Activated naive CD4-positive, alpha-beta T cell treated with anti-CD3 and anti-CD28 coated beads, Interleukin-2, amount 50 U/mL, for 72 hours (primary cell): Measurements from ENCODE around the gene RIMS1. TPM values are rescaled to one million over a fixed set of nuclear protein-coding genes. Genes with fewer than 3 reads are reported as not detected.
"Not testable (repeated sequence)": the region's sequence is repeated elsewhere in the genome, so short reads cannot be mapped to it uniquely, and the experiment has no call there.

Experiments
- ATAC-seq, 2 donors: fragments of 150-1000 bp; cut with Tn5 transposase; 2 replicates each; pipeline ENCODE4 v1.10.0; 2021; ENCODE audit warnings: mild to moderate bottlenecking in 2 of 2, moderate library complexity in 2 of 2
- DNase-seq, 2 donors: peaks; one replicate each; pipeline ENCODE4 v3.0.0; 2021 to 2022; ENCODE audit warnings: low spot score in 2 of 2
- H3K27ac Mint-ChIP-seq, 2 donors: one replicate each; pipeline ENCODE4 v1.8.0; 2022; ENCODE audit warnings: mild to moderate bottlenecking in 2 of 2, mixed read lengths in 2 of 2
- H3K36me3 Mint-ChIP-seq, 2 donors: one replicate each; pipeline ENCODE4 v1.8.0; 2022; ENCODE audit warnings: mixed read lengths in 2 of 2
- H3K9me3 Mint-ChIP-seq, 2 donors: one replicate each; pipeline ENCODE4 v1.8.0; 2022; ENCODE audit warnings: mixed read lengths in 2 of 2
- total RNA-seq, 2 donors: library from RNA; stranded (reverse); gene quantifications; one replicate each; pipeline ENCODE4 v1.2.3, GENCODE V29; 2022

RIMS1 gene
- total RNA-seq, 2 donors from 2014 or later, result not detected

DNA sequence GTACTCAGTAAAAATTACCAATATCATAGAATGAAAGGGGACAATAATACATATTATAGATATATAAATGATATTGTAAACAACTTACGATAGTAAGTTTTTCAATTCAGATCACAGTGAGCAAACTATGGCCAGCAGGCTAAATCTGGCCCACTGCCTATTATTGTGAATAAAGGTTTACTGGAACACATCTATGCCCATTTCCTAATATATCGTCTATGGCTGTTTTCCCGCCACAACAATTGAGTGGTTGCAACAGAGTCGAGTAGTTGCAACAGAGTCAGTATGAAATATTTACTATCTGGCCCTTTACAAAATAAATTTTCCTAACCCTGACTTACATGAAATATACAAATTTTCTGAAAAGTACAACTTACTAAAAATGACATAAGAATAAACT lies 438.2 kb downstream of the RIMS1 start:
- H3K36me3 Mint-ChIP-seq, result no peaks in the 10 kb centered on the region
- no peak overlapping the region for H3K27ac Mint-ChIP-seq
- DNase-seq (no peak), ATAC-seq (no peak)
- peaks cover 0 to 2% of the 10 kb centered on the region in 2 donors for H3K9me3 Mint-ChIP-seq

DNA sequence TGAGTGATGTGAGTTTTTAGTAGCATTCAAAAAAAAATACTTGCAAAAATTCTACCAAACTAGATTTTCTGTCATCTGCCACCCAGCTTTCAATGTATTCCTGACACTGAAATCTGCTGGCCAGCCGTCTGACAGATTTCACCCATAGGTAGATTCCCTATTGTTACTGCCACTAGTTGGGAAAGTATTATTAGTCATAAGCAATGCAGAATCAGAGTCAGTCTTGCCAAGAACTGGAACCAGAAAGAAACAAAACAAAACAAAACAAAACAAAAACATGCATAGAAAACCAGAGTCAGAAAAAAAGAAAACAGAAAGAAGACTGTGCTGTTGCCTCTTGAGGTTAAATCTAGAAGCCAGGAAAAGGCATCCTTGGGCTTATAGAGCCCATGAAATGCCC lies 442.4 kb downstream of the RIMS1 start:
- H3K27ac Mint-ChIP-seq, result no peak overlapping the region
- no peak for ATAC-seq
- DNase-seq, result no peak
- H3K9me3 Mint-ChIP-seq, result peaks cover 0 to 7% of the 10 kb centered on the region in 2 donors
- H3K36me3 Mint-ChIP-seq, result no peaks in the 10 kb centered on the region

DNA sequence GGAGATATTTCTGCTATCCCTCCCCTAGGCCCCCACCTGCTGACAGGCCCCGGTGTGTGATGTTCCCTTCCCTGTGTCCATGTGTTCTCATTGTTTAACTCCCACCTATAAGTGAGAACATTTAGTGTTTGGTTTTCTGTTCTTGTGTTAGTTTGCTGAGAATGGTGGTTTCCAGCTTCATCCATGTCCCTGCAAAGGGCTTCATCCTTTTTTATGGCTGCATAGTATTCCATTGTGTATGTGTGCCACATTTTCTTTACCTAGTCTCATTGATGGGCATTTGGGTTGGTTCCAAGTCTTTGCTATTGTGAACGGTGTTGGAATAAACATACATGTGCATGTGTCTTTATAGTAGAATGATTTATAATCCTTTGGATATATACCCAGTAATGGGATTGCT lies 448.9 kb downstream of the RIMS1 start:
- H3K36me3 Mint-ChIP-seq, H3K9me3 Mint-ChIP-seq, DNase-seq, H3K27ac Mint-ChIP-seq, ATAC-seq: not testable (repeated sequence)

DNA sequence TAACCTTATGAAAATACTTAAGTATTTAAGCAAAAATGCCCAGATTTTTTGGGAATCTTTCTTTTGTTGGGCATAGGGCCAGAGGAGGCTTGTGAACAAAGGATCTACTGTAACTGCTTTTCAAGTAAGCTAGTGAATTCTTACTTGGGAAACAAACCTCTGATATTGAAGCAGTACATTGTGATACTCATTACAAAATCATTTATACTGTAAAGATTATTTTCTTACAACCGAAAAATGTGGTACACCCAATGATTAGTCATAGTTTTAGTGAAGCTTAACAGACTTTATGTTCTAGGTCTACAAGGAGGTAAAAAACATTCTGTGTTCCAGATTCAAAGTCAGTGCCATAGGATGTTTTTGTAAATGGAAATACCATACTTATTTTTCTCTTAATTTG lies 462.6 kb downstream of the RIMS1 start:
- DNase-seq (no peak), ATAC-seq (no peak)
- Mint-ChIP-seq H3K9me3 (no peaks in the 10 kb centered on the region), H3K36me3 (no peaks in the 10 kb centered on the region), H3K27ac (no peak overlapping the region)

DNA sequence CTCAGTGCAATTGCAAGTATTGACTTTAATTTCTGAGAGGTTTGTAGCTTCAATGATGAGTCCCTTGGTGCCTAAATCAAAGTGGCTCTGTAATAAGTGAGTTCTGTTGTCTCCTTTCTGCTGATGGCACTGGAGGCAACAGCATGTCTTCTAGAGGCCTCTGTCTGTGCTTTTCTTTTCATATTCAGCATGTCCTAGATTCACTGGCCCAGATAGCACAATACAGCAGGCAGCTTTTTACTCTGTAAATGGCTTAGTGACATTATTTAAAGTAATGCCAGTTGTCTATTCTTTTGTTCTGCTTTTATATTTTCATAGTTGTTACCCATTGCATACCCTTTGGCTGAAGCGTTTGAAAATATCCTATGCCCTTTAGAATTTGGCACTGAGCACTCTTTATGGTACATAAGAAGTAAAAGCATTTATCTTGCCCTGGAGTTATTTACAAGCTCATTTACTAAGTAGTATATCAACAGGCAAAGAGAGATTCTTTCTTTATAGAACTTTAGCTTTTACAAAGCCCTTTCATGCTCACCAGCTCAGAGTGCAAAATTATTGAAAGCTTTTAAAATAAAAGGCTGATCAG lies 464.0 kb downstream of the RIMS1 start:
- no peak for ATAC-seq
- no peaks in the 10 kb centered on the region for H3K9me3 Mint-ChIP-seq
- DNase-seq, result no peak
- no peak overlapping the region for H3K27ac Mint-ChIP-seq
- H3K36me3 Mint-ChIP-seq, result no peaks in the 10 kb centered on the region

DNA sequence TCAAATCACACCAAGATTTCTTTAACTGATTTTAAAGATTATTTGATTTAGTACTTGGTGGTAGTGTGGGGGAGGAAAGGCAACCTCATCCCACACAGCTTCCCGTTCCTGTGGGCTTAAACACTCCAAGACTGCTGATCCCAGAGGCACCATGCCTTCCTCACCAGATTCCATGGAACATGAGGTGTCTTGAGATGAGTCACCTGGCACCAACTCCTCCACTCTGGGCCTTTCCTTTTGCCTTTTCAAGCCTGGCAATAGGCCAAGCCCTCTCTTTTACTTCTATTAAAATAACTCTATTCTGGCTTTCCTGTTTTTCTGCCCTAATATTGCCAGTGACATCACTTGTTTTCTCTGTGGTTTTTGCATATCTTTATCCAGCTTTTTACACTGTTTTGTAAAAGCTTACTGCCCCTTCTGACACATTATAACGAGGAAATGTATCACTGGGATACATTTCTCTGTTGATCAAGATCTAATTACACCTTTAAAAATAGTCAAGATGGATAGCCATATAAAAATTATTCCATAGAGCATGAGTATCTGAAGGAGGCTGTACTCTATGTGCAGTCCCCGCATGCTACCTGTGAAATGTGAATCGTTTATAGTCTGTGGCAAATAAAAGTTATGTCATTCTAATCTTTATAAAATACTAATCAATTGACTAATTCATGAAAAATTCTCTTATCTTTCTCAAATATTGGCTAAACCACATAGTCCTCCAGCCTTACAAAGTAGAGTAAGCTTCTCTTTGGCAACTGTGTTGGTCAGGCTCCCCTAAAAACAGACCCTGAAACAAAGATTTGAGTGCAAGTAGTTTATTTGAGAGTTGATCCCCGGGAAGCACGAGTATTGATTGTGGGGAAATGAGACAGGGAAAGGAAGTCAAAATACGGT lies 477.7 kb downstream of the RIMS1 start:
- ATAC-seq (no peak), DNase-seq (no peak)
- Mint-ChIP-seq H3K27ac (no peak overlapping the region), H3K36me3 (no peaks in the 10 kb centered on the region), H3K9me3 (no peaks in the 10 kb centered on the region)

DNA sequence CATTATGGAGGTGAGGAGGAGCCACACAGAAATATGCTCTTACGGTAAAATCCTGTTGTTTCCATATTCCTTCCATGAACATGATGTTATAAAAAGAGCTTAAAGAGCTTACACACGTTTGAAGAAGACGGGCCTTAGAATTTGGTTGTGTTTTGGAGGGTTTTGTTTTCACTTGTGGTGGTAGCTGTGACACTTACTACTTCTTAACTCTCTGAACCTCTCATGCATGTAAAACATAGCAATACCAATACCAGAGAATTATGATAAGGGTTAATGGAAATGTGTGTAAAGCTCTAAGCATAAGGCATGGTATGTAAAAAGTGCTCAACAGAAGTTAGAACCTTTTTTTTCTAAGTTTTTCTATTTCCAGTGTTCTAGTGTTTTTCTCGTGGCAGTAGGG lies 479.4 kb downstream of the RIMS1 start:
- Mint-ChIP-seq H3K27ac (no peak overlapping the region), H3K36me3 (no peaks in the 10 kb centered on the region), H3K9me3 (no peaks in the 10 kb centered on the region)
- ATAC-seq (no peak), DNase-seq (no peak)

DNA sequence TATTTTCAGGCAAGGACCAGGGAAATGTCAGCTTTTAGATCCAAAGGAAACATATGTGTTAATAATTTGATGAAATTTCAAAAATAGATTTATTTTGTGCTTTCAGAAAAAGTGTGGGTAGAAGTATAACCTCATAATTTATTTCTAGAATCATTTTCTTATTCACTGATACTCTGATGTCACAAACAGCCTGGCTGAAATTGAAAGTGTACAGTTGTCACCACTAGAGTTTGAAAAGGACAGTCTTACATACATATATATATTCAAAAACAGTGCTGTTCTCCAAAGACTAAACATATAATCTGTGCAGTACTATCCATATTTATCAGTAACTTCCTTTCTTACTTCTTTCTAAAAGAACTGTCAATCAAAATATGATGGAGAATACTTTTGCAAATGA lies 481.1 kb downstream of the RIMS1 start:
- no peak overlapping the region for H3K27ac Mint-ChIP-seq
- H3K9me3 Mint-ChIP-seq, result no peaks in the 10 kb centered on the region
- no peak for DNase-seq
- ATAC-seq, result no peak
- H3K36me3 Mint-ChIP-seq, result no peaks in the 10 kb centered on the region

DNA sequence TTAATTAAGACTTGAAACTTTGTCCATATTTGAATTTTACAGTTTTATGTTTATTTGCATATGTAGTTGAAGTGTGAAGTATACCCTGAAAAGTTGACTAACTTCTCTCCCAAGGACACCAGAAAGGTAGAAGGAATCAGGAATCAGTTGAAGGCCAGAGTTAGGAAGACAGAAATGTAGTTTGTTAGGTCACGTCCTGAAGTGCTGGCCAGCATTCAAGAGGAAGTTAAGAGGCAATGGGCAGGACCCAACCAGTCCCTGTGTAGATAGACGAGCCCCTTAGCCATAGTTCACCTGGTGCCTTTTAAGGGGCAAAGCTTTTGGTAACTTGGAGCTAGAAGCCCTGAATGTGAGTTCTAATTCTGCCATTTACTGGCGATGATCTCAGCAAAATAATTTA lies 485.1 kb downstream of the RIMS1 start:
- ATAC-seq, result no peak
- DNase-seq, result no peak
- Mint-ChIP-seq H3K9me3 (no peaks in the 10 kb centered on the region), H3K27ac (no peak overlapping the region), H3K36me3 (no peaks in the 10 kb centered on the region)

DNA sequence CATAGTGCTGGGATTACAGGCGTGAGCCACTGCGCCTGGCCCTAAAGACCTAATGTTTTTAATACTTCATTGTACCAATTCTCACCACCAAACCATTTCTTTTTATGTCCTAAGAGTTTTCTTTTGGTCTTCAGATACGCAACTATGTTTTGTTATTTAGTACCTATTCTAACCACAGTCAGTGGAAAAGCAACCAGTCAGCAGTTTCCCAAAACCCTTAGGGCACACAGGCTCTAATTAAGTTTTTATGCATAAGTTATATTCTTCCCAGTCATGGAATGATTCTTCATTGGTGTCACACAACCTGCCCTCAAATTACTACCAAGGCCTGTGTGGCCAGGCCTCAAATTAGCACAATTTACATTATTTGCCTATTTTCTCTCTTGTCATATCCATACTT lies 487.8 kb downstream of the RIMS1 start:
- DNase-seq (no peak), ATAC-seq (no peak)
- no peaks in the 10 kb centered on the region for H3K9me3 Mint-ChIP-seq
- no peaks in the 10 kb centered on the region for H3K36me3 Mint-ChIP-seq
- H3K27ac Mint-ChIP-seq, result no peak overlapping the region

DNA sequence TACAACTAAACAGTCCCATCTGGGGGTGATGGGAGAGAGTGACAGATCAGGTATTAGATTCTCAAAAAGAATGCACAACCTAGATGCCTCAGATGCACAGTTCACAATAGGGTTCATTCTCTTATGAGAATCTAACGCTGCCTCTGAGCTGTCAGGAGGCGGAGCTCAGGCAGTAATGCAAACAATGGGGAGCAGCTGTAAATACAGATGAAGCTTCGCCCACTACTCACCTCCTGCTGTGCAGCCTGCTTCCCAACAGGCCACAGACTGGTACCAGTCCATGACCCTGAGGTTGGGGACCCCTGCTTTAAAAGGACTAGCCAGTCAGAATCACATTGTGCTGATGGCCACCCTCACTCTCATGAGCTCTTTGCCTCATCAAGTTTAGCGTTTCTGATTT lies 488.5 kb downstream of the RIMS1 start:
- H3K27ac Mint-ChIP-seq, result no peak overlapping the region
- no peak for ATAC-seq
- H3K36me3 Mint-ChIP-seq, result no peaks in the 10 kb centered on the region
- DNase-seq, result no peak
- H3K9me3 Mint-ChIP-seq, result no peaks in the 10 kb centered on the region

DNA sequence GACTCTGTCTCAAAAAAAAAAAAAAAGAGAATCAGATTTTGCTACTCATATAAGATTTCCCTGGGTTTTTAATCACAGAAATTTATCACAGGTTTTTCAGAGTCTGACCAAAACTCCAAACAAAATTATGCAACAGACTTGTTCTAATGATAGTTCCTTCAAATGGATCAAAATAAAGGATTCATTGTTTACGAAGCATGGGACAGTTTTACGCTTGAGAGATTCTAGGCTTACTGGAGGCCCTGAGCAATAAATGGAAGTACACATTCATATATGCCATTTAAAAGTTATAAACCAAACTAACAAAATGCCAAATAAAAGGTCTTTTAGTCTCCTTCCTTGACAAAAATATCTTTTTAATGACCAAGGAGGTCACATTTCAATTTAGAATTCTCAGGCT lies 490.4 kb downstream of the RIMS1 start:
- no peaks in the 10 kb centered on the region for H3K9me3 Mint-ChIP-seq
- ATAC-seq, result no peak
- no peaks in the 10 kb centered on the region for H3K36me3 Mint-ChIP-seq
- DNase-seq, result no peak
- H3K27ac Mint-ChIP-seq, result no peak overlapping the region

DNA sequence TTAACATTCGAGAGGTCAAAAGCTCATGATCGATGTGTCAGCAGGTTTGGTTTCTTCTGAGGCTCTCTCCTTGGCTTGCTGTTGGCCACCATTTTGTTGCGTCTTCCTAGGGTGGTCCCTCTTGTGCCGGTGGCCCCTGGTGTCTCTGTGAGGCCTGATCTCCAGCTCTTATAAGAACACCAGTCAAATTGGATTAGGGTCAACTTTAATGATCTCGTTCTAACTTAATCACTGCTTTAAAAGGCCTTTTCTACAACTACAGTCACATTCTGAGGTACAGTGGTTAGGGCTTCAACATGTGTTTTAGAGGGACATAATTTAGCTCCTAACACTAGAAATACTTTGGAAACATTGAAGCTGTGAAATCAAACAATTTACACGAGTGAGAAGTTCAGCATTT lies 494.7 kb downstream of the RIMS1 start:
- DNase-seq (no peak), ATAC-seq (no peak)
- H3K9me3 Mint-ChIP-seq, result no peaks in the 10 kb centered on the region
- H3K36me3 Mint-ChIP-seq, result no peaks in the 10 kb centered on the region
- H3K27ac Mint-ChIP-seq, result no peak overlapping the region

DNA sequence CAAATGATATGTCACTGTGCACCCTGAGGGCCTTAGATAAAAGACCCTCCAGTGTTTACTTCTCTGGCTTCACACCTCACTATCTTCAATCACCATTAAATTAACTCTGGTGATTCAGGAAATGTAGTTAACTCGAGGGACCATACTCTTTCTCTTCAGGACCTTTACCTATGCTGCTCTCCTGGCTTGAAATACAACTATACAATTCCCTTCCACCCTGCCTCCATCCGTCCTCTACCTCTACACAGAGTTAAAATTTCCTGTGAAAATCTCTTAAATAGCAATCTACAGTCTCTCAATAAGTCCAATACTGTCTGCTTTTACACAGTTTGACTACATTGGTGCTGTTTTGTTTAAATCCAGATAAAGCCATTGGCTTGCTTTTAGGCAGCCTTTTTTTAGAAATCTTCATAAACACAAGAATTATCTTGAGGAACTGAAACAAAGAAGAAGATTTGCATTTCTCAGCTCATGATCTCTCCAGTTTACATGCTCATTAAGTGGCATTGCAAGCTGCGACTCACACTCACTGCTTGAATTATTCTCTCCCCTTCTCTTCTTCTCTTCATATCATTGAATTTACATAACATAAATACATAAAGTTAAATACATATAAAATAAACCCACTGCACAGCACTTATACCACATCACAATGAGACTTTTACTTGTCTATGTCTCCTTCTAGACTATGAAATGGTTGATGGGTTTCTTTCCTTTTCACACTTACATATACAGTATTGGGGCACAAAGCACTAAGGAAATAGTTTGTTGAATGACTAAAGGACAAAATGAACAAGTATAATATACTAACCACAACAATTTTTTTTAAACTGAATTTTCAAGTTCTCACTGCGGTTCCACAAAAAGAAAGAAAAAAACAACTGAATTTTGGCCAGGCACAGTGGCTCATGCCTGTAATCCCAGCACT lies 496.5 kb downstream of the RIMS1 start:
- no peaks in the 10 kb centered on the region for H3K9me3 Mint-ChIP-seq
- H3K36me3 Mint-ChIP-seq, result no peaks in the 10 kb centered on the region
- ATAC-seq (no peak), DNase-seq (no peak)
- no peak overlapping the region for H3K27ac Mint-ChIP-seq

DNA sequence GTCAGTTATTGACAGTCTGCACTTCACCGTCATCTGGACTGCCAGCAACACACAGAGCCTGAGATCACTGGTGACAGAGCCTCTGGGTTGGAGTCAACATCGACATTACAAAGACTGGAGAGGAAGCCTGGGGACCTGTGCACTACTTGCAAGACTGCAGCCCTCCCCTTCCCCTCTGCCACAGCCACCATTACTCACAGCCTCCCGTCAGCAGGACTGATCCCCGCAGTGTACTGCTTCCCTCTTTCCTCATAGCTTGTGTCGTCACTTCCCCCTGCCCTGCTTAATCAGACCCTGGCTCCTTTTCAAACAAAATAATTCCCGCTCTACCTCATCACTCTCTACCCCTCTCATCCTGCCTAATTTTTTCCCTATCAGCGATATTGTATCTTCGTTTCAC lies 500.0 kb downstream of the RIMS1 start:
- Mint-ChIP-seq H3K27ac (no peak overlapping the region), H3K9me3 (no peaks in the 10 kb centered on the region), H3K36me3 (no peaks in the 10 kb centered on the region)
- ATAC-seq (no peak), DNase-seq (no peak)

DNA sequence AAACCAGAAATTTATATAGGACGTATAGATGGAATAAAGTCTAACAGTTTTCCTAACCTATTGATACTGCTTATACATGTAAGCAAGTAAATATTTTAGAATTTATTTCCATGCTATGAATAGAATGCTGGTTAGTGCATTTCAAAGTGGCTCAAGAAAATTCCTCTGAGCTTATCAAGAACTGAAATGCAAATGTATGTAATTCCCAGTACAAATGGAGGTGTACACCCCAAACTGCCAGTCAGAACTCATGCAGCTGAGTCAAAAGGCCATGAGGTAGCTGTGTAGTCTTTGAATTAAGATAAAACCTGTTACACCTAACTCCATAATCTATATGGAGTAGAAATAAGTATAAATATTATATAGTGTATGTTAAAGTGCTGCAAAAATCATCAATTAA lies 503.3 kb downstream of the RIMS1 start:
- Mint-ChIP-seq H3K27ac (no peak overlapping the region), H3K9me3 (no peaks in the 10 kb centered on the region), H3K36me3 (no peaks in the 10 kb centered on the region)
- DNase-seq, result no peak
- no peak for ATAC-seq

DNA sequence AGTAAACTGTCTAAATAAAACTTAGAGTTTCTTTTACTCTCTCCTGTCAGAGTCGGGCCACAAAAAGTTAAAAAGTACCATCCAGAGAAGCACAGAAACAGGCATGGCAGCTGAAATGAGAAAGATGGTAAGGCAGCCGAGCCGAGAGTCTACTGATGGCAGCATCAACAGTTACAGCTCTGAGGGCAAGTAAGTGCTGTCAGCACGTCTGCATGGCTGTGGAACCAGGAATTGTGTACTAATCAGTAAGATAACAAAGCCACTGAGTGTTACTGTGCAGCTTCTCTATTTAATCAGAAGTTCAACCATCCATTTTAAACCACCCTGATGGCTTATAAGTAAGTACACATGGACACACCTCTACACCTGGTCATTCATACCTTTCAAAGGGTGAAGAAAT lies 504.2 kb downstream of the RIMS1 start:
- no peaks in the 10 kb centered on the region for H3K9me3 Mint-ChIP-seq

More for the DNA sequence above, 504.2 kb downstream of the RIMS1 start:
- ATAC-seq, result no peak
- no peak for DNase-seq
- Mint-ChIP-seq H3K27ac (no peak overlapping the region), H3K36me3 (no peaks in the 10 kb centered on the region)
